Neural cell (in vitro differentiated cells): ENCODE measurements around the gene PPFIA4. TPM values are rescaled to one million over a fixed set of nuclear protein-coding genes. Genes with fewer than 3 reads are reported as not detected.

ENCODE experiments used
- H2AFZ ChIP-seq: fragments of 200-600, 300-800 bp; sonication (generic), shearing (Covaris generic); 2 replicates; pipeline ENCODE4 v1.6.0; 2014; ENCODE audit warnings: low read depth, mild to moderate bottlenecking, antibody characterized with exemption, low read length, moderate library complexity
- H3F3A ChIP-seq: fragments of 200-600 bp; shearing (Covaris generic); 2 replicates; pipeline ENCODE4 v1.6.1; 2016; ENCODE audit warnings: mild to moderate bottlenecking, moderate library complexity, mixed read lengths, antibody characterized with exemption, low read length; ENCODE audit not compliant: insufficient read depth, poor library complexity, severe bottlenecking
- H3K27ac ChIP-seq: fragments of 200-600, 300-800 bp; sonication (generic), shearing (Covaris generic); 2 replicates; pipeline ENCODE4 v1.5.1; 2014; ENCODE audit warnings: mild to moderate bottlenecking, low read length, moderate library complexity
- H3K27me3 ChIP-seq: fragments of 300-800, 200-600 bp; sonication (generic), shearing (Covaris generic); 2 replicates; pipeline ENCODE4 v1.6.0; 2014; ENCODE audit warnings: mild to moderate bottlenecking, low read depth, low read length, moderate library complexity; ENCODE audit not compliant: insufficient read depth
- H3K36me3 ChIP-seq: fragments of 300-800, 200-600 bp; sonication (generic), shearing (Covaris generic); 2 replicates; pipeline ENCODE4 v1.5.1; 2014; ENCODE audit warnings: mild to moderate bottlenecking, antibody characterized with exemption, low read length, moderate library complexity; ENCODE audit not compliant: insufficient read depth
- H3K4me2 ChIP-seq: fragments of 300-800, 200-600 bp; sonication (generic), shearing (Covaris generic); 2 replicates; pipeline ENCODE4 v1.6.0; 2014; ENCODE audit warnings: mild to moderate bottlenecking, low read length
- H3K4me3 ChIP-seq: fragments of 300-800, 200-600 bp; sonication (generic), shearing (Covaris generic); 2 replicates; pipeline ENCODE4 v1.5.1; 2014; ENCODE audit warnings: mild to moderate bottlenecking, low read length, moderate library complexity
- H3K79me2 ChIP-seq: fragments of 200-600 bp; shearing (Covaris generic); replicated peaks from 2 replicates; pipeline ENCODE4 v1.6.0; 2014; ENCODE audit warnings: mild to moderate bottlenecking, low read length, moderate library complexity; ENCODE audit not compliant: insufficient read depth
- H3K9ac ChIP-seq: fragments of 300-800, 200-600 bp; sonication (generic), shearing (Covaris generic); 2 replicates; pipeline ENCODE4 v1.6.1; 2016; ENCODE audit warnings: mild to moderate bottlenecking, low read length, mixed read lengths
- H3K9me2 ChIP-seq: fragments of 200-600 bp; shearing (Covaris generic); 2 replicates; pipeline ENCODE4 v1.6.1; 2016; ENCODE audit warnings: mild to moderate bottlenecking, low read length, mixed read lengths; ENCODE audit not compliant: insufficient read depth
- H3K9me3 ChIP-seq: fragments of 200-600, 300-800 bp; sonication (generic), shearing (Covaris generic); 2 replicates; pipeline ENCODE4 v1.6.1; 2016; ENCODE audit warnings: mild to moderate bottlenecking, mixed run types, low read length, moderate library complexity, mixed read lengths
- H4K20me1 ChIP-seq: fragments of 200-600 bp; shearing (Covaris generic); 2 replicates; pipeline ENCODE4 v1.6.1; 2016; ENCODE audit warnings: mild to moderate bottlenecking, mixed run types; ENCODE audit not compliant: insufficient read depth
- CTCF ChIP-seq: fragments of 450-650 bp; IDR thresholded peaks from 2 replicates; pipeline ENCODE4 v1.5.1; 2014; ENCODE audit warnings: antibody characterized with exemption, mild to moderate bottlenecking, moderate library complexity; ENCODE audit not compliant: poor library complexity, severe bottlenecking
- EP300 ChIP-seq: fragments of 450-650 bp; conservative IDR thresholded peaks from 2 replicates; pipeline ENCODE4 v1.6.1; 2014; ENCODE audit warnings: antibody characterized with exemption, mild to moderate bottlenecking, moderate library complexity; ENCODE audit not compliant: poor library complexity, severe bottlenecking
- EZH2 ChIP-seq: fragments of 200-600, 300-800 bp; shearing (Covaris generic), sonication (generic); IDR thresholded peaks from 2 replicates; pipeline ENCODE4 v1.6.1; 2014; ENCODE audit warnings: antibody characterized with exemption, low read length, borderline replicate concordance, mild to moderate bottlenecking; ENCODE audit not compliant: insufficient read depth, poor library complexity, severe bottlenecking
- MXI1 ChIP-seq: fragments of 450-650 bp; conservative IDR thresholded peaks from 2 replicates; pipeline ENCODE4 v1.6.1; 2014; ENCODE audit warnings: antibody characterized with exemption, mild to moderate bottlenecking; ENCODE audit not compliant: poor library complexity, severe bottlenecking
- POLR2AphosphoS5 ChIP-seq: IDR thresholded peaks from 2 replicates; pipeline ENCODE4 v1.6.1; 2012
- RAD21 ChIP-seq: fragments of 450-650 bp; conservative IDR thresholded peaks from 2 replicates; pipeline ENCODE4 v1.6.1; 2014; ENCODE audit warnings: antibody characterized with exemption, mild to moderate bottlenecking, moderate library complexity
- REST ChIP-seq: IDR thresholded peaks from 2 replicates; pipeline ENCODE4 v1.6.1; 2012; ENCODE audit warnings: borderline replicate concordance
- SMC3 ChIP-seq: fragments of 450-650 bp; conservative IDR thresholded peaks from 2 replicates; pipeline ENCODE4 v1.6.1; 2014; ENCODE audit warnings: antibody characterized with exemption, mild to moderate bottlenecking, moderate library complexity; ENCODE audit not compliant: poor library complexity
- TAF1 ChIP-seq: IDR thresholded peaks from 2 replicates; pipeline ENCODE4 v1.6.1; 2012; ENCODE audit warnings: low read depth
- polyA plus RNA-seq: library from polyadenylated mRNA; depleted of rRNA; stranded (reverse); fragments of >200 nt; gene quantifications from 2 replicates; pipeline ENCODE4 v1.2.3, GENCODE V29; 2014

PPFIA4 gene
- polyA plus RNA-seq, 1 donor from 2014 or later: 1.6 TPM

- Histone ChIP-seq H3K9me3 (no peaks in the 10 kb centered on the region), H3K79me2 (no peaks in the 10 kb centered on the region), H3K9me2 (no peaks in the 10 kb centered on the region), H2AFZ (no peak overlapping the region), H3K27me3 (no peaks in the 10 kb centered on the region), H3K4me2 (no peak overlapping the region), H3K4me3 (no peak overlapping the region), H4K20me1 (no peaks in the 10 kb centered on the region), H3F3A (no peaks in the 10 kb centered on the region), H3K36me3 (no peaks in the 10 kb centered on the region), H3K27ac (no peak overlapping the region), H3K9ac (no peak overlapping the region)
- TF ChIP-seq POLR2AphosphoS5 (no peak), SMC3 (peak; percentile 98), MXI1 (no peak), TAF1 (no peak), CTCF (peak; percentile 98), EZH2 (no peak), RAD21 (peak; percentile 97), REST (no peak), EP300 (no peak)
These were observed 12.8 kb downstream of the PPFIA4 start for GRCh38 chr1:203038891-203039608.

- peak; percentile 2 for TF ChIP-seq SMC3
- TF ChIP-seq TAF1: no peak
- TF ChIP-seq REST: no peak
- no peak for TF ChIP-seq RAD21
- no peak for TF ChIP-seq EP300
- TF ChIP-seq POLR2AphosphoS5: no peak
- no peak for TF ChIP-seq EZH2
- no peak for TF ChIP-seq CTCF
- no peaks in the 10 kb centered on the region for H3K36me3 ChIP-seq
- H3K27me3 ChIP-seq: no peaks in the 10 kb centered on the region
- no peak overlapping the region for H2AFZ ChIP-seq
- no peak overlapping the region for H3K4me3 ChIP-seq
- H4K20me1 ChIP-seq: no peaks in the 10 kb centered on the region
- no peak overlapping the region for H3K27ac ChIP-seq
- no peak overlapping the region for H3K4me2 ChIP-seq
- H3F3A ChIP-seq: no peaks in the 10 kb centered on the region
- no peaks in the 10 kb centered on the region for H3K79me2 ChIP-seq
- H3K9me3 ChIP-seq: no peaks in the 10 kb centered on the region
- H3K9ac ChIP-seq: no peak overlapping the region
- no peaks in the 10 kb centered on the region for H3K9me2 ChIP-seq
These were observed 13.6 kb downstream of the PPFIA4 start for GRCh38 chr1:203039609-203040512.
